WERI-Rb-1 (cell line): ENCODE results near the gene B3GNT7.

Experiments
- DNase-seq: peaks from one replicate; pipeline ENCODE4 v3.0.0-alpha.2; 2020
- H3K27ac ChIP-seq: fragments of 250-450 bp; sonication (Bioruptor Pico); 2 replicates; pipeline ENCODE4 v1.5.1; 2020; ENCODE audit warnings: mild to moderate bottlenecking, moderate library complexity
- H3K27me3 ChIP-seq: fragments of 250-450 bp; sonication (Bioruptor Pico); 2 replicates; pipeline ENCODE4 v1.5.1; 2021; ENCODE audit warnings: mild to moderate bottlenecking, low read depth, moderate library complexity; ENCODE audit not compliant: insufficient read depth, severe bottlenecking
- H3K36me3 ChIP-seq: fragments of 250-450 bp; sonication (Bioruptor Pico); 2 replicates; pipeline ENCODE4 v1.5.1; 2020; ENCODE audit warnings: mild to moderate bottlenecking, moderate library complexity
- H3K4me3 ChIP-seq: 2 replicates; pipeline ENCODE4 v1.5.1; 2011; ENCODE audit warnings: low read depth, mild to moderate bottlenecking, control low read depth, low read length
- H3K9me3 ChIP-seq: fragments of 250-450 bp; sonication (Bioruptor Pico); 2 replicates; pipeline ENCODE4 v1.5.1; 2021; ENCODE audit warnings: mild to moderate bottlenecking, moderate library complexity; ENCODE audit not compliant: severe bottlenecking
- TF ChIP-seq, protein P1 (sequence below): IDR thresholded peaks from 2 replicates; pipeline ENCODE4 v1.5.1; 2011; ENCODE audit warnings: low read depth, mild to moderate bottlenecking, control low read depth, inconsistent platforms, low read length

The B3GNT7 gene

DNA sequence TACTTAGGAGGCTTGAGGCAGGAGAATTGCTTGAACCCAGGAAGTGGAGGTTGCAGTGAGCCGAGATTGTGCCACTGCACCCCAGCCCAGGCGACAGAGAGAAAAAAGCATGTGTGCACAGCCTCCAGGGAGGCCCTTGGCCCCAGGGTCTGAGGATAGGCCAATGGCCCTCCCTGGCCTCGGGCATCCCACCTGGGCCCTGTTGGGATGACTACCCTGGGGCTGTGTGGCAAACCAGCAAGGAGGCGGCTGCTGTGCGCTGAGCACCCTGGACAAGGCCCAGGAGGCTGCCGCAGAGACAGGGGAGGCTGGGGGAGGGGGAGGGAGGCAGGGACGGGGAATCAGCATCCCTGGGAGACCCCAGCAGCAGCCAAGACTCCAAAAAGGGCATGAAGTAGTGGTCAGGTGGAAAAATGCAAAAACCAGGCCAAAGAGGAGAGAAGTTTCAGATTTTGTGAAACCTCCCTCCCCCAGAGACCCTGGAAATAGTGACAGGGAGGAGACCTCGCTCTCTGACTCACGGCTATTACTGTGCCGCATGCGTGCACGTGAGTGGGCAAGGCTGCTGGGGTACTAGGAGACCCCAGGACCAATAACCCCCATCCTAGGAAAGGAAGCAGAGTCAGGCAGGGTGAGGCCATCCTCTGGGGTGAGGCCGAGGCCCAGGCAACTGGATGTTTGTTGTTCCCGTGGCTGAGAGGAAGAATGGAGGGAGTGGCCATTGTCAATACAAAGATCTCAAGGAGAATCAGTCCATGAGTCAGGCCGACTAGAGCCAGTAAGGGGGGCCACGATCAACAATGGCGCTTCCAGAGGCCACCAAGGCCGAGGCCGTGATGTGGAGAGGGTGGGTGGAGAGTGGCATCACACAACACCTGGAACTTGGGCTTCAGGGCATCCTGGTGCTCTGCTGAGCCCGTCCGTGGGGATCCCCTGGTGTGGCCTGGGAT lies 16.0 kb upstream of the B3GNT7 start:
- H3K9me3 ChIP-seq = peaks cover 2% of the 10 kb centered on the region
- H3K27ac ChIP-seq = no peak overlapping the region
- H3K36me3 ChIP-seq = no peaks in the 10 kb centered on the region
- no peaks in the 10 kb centered on the region for H3K27me3 ChIP-seq
- no peak overlapping the region for H3K4me3 ChIP-seq
- DNase-seq = no peak
- TF ChIP-seq, protein P1, sequence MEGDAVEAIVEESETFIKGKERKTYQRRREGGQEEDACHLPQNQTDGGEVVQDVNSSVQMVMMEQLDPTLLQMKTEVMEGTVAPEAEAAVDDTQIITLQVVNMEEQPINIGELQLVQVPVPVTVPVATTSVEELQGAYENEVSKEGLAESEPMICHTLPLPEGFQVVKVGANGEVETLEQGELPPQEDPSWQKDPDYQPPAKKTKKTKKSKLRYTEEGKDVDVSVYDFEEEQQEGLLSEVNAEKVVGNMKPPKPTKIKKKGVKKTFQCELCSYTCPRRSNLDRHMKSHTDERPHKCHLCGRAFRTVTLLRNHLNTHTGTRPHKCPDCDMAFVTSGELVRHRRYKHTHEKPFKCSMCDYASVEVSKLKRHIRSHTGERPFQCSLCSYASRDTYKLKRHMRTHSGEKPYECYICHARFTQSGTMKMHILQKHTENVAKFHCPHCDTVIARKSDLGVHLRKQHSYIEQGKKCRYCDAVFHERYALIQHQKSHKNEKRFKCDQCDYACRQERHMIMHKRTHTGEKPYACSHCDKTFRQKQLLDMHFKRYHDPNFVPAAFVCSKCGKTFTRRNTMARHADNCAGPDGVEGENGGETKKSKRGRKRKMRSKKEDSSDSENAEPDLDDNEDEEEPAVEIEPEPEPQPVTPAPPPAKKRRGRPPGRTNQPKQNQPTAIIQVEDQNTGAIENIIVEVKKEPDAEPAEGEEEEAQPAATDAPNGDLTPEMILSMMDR = no peak

DNA sequence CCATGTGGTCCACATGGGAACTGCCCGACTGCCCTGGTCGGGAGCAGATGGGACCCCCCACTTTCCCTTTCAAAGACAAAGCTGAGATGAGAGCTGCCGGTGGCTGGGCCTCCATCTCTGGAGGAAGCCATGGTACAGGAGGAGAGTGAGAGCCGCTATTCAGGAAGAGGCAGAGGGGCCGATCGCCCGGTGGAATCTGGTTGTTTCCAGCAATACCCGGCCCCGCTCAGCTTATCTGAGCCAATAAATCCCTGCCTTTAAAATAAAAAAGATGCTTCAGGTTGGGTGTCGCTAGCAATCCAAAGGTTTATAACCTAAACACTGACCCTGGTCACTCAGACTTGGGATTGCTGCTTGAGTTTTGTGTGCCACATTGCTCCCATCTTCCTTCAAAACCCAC lies 15.2 kb upstream of the B3GNT7 start:
- no peak overlapping the region for H3K4me3 ChIP-seq
- H3K36me3 ChIP-seq = no peaks in the 10 kb centered on the region
- no peaks in the 10 kb centered on the region for H3K27me3 ChIP-seq
- no peak for DNase-seq
- no peak overlapping the region for H3K27ac ChIP-seq
- H3K9me3 ChIP-seq = peaks cover 5% of the 10 kb centered on the region
- TF ChIP-seq, protein P1 = no peak

DNA sequence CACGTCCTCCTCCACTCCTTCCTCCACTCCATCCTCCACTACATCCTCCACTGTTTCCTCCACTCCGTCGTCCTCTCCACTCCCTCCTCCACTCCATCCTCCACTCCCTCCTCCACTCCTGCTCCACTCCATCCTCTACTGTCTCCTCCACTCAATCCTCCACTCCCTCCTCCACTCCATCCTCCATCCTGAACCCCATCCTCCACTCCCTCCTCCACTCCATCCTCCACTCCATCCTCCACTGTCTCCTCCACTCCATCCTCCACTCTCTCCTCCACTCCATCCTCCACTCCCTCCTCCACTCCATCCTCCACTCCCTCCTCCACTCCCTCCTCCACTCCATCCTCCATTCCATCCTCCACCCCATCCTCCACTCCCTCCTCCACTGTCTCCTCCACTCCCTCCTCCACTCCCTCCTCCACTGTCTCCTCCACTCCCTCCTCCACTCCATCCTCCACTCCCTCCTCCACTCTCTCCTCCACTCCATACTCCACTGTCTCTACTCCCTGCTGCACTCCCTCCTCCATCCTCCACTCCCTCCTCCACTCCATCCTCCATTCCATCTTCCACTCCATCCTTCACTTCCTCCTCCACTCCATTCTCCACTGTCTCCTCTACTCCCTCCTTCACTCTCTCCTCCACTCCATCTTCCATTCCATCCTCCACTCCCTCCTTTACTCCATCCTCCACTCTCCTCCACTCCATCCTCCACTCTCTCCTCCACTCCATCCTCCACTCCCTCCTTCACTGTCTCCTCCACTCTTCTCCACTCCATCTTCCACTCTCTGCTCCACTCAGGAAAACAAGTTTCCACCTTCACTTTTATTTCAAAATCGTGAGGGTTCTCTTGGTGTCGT lies 14.3 kb upstream of the B3GNT7 start:
- no peak for DNase-seq
- Histone ChIP-seq H3K36me3 (no peaks in the 10 kb centered on the region), H3K27me3 (no peaks in the 10 kb centered on the region), H3K9me3 (peaks cover 3% of the 10 kb centered on the region), H3K4me3 (no peak overlapping the region), H3K27ac (no peak overlapping the region)
- TF ChIP-seq, protein P1 = no peak

DNA sequence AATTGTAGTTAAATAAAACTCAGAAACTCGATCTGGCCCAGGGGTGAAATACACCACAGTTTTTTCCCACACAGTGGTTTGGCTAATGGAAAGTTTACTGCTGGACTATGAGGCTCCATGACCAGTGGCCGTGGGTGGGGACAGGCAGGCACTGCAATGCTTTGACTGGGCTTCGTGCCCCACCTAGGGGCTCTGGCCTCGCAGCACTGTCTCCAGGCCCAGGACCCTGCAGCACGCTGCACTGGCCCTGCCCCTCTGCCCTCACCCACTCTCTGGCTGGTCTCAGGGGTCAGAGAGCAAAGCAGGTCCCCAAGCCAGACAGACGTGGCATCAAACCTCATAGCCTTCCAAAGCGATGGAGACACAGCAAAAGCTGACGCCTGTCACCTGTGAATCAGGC lies 13.4 kb upstream of the B3GNT7 start:
- Histone ChIP-seq H3K27me3 (no peaks in the 10 kb centered on the region), H3K9me3 (peaks cover 3% of the 10 kb centered on the region), H3K4me3 (no peak overlapping the region), H3K27ac (no peak overlapping the region), H3K36me3 (no peaks in the 10 kb centered on the region)
- no peak for DNase-seq
- TF ChIP-seq, protein P1 = no peak

DNA sequence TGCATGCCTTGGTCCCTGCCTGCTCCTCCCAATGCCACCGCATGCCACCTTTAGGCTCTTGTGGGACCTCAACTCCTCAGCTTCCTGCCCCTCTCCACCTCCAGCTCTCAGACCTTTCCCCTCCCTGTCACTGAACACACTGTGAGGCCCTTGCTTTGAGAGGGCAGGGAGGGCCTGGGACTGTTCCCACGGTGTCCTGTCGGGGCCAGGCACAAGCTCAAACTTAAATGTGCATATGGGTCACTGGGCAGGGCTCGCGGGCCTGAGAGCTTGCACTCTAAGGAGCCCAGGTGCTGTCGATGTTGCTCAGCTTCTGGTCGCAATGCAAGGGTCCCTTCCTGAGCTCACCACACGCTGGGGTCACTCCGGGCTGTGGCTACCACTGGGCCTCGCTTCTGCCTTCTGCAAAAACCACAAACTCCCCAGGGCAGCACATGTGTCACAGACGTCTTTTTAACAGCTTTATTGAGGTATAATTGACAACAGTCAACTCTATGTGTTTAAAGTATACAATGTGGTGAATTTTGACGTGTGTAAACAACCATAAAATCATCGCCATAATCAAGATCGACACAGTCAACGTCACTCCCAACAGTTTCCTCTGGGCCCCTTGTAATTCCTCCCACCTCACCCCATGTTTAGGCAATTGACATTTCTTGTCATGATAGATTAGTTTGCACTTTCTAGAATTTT lies 11.9 kb upstream of the B3GNT7 start:
- H3K9me3 ChIP-seq = peaks cover 3% of the 10 kb centered on the region

More for the DNA sequence above, 11.9 kb upstream of the B3GNT7 start:
- no peak for DNase-seq
- H3K27me3 ChIP-seq = no peaks in the 10 kb centered on the region
- no peak overlapping the region for H3K4me3 ChIP-seq
- no peaks in the 10 kb centered on the region for H3K36me3 ChIP-seq
- no peak overlapping the region for H3K27ac ChIP-seq
- TF ChIP-seq, protein P1 = no peak
